ENCODE data around the gene ALG10.
A peak's percentile ranks its signal among the peaks of the same experiment; 100 is the strongest.
"Not testable (repeated sequence)": the region's sequence is repeated elsewhere in the genome, so short reads cannot be mapped to it uniquely, and the experiment has no call there.

Gene ALG10, protein sequence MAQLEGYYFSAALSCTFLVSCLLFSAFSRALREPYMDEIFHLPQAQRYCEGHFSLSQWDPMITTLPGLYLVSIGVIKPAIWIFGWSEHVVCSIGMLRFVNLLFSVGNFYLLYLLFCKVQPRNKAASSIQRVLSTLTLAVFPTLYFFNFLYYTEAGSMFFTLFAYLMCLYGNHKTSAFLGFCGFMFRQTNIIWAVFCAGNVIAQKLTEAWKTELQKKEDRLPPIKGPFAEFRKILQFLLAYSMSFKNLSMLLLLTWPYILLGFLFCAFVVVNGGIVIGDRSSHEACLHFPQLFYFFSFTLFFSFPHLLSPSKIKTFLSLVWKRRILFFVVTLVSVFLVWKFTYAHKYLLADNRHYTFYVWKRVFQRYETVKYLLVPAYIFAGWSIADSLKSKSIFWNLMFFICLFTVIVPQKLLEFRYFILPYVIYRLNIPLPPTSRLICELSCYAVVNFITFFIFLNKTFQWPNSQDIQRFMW

DNA sequence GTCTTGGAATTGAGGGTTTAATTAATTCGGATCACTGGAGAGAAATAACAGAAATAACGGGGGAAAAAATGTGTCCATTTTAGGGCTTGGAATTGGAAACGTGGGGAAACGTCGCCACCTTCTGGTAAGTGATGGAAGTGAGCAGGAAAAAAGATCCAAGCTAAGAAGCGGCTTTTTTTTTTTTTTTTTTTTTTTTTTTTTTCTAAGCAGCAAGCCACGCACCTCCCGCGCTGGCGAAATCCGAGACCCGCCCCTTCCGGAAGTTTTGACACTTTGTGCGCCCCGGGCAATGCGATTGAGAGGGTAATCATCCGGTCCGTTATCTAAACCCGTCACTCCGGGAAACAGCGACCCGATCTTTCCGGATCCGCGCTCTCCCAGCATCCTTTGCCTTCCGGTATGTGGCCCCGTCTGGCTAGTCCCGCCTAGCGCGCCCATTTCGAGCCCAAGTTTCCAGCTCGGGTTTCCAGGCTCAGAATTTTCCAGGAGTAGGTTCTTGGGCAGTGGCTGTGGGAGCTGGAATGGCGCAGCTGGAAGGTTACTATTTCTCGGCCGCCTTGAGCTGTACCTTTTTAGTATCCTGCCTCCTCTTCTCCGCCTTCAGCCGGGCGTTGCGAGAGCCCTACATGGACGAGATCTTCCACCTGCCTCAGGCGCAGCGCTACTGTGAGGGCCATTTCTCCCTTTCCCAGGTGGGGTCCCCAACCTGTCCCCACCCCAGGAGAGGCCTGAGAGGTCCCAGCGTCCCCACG, at the start of gene ALG10:
Gene ALG10, plus strand, starts transcription at position 418 of the 752 bp plus-strand sequence. Its CDS starts 104 bp downstream, at position 522.
- peak; percentile 98 for DNase-seq (ENCODE audit: low spot score)

- DNase-seq (ENCODE audit: low spot score) = not testable (repeated sequence)
These were observed 49.4 kb upstream of the ALG10 start for GRCh38 chr12:33972884-33973283.

DNA sequence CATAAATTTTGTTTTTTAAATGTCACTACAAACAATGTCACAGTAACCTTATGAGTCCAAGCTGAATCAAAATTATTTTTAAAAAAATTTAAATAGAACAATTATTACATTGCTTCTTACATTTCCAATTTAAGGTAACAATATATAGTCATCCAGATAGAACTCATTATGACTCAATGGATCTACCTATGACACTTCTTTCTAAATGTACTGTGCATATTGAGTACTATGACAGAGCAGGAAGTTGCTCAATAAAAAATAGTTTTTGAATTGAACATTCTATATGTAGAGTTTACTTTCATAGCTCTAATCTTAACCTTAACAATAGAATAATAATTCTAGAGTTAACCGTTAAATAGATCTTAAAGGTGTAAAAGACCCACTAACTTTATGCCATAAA, 44.4 kb upstream of the ALG10 start:
- no peak for DNase-seq (ENCODE audit: low spot score)

DNA sequence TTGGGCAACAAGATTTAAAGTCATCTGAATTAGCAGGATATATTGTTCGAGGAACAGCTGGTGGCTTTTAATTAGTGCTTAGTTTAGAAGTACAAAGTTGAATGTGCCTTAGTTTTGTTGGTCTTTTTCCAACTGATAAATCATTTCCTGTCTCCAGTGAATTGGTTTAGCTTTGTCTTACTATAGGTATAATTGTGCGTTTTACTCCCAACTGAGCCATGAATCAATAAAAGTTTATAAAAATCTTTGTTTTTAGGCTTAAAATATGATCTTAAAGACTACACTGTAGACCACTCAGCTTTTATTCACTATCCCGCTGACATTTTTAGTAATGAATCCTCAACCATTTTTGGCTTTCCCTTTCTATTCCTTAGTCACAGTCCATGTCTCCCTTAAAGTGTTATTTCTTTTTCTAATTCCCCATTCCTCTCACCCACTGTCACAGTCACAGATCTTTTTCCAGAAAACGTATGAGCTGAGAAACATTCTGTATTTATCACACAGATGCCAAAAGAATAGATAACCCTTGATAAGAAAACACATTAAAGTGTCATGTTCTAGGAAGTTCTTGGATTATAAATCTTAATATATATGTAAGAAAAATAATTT, 34.0 kb upstream of the ALG10 start:
- no peak for DNase-seq (ENCODE audit: low spot score)

DNA sequence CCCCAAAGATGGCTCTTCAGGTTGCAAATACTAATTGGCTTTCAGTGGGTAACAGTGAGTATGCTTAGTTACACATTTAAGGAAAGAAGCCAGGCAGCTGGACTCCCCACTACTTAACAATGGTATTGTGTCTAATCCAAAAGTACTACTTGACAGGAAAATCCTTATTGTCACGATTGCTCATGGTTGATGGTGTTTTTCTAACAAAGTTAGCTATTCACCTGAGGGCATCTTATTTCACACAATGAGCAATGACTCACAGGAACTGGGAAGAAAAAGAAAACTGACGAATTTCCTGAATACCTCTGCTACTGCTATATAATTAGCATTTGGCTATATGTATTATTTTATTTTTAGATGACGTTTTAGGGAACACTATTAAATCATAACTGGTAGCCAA, 33.4 kb upstream of the ALG10 start:
- DNase-seq (ENCODE audit: low spot score) = no peak

- DNase-seq (ENCODE audit: low spot score) = no peak
These were observed 27.2 kb upstream of the ALG10 start for GRCh38 chr12:33994857-33995808.

- DNase-seq (ENCODE audit: low spot score) = not testable (repeated sequence)
These were observed 13.5 kb upstream of the ALG10 start for GRCh38 chr12:34008835-34009234.

DNA sequence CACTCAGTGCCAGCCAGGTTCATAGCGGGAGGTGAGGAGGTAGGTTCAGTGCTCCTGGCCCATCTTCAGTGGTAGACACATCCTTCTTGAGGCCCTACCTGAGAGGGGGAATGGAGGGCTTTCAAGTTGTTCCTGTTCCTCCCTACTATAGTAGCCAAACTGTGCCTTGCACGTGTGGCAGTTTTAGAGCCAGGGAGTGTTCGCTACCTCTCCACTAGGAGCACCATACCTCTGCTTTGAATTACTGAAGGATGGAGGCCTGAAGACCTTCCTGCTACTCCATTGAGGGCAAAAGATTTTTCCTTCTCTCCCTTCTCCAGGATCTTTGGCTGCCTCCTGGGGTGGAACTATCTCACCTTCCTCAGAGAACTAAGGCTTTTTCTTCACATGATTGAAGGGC, 5.9 kb upstream of the ALG10 start:
- no peak for DNase-seq (ENCODE audit: low spot score)

- DNase-seq (ENCODE audit: low spot score) = no peak
These were observed 1.2 kb upstream of the ALG10 start for GRCh38 chr12:34021071-34021470.

GRCh38 chr12:34027661-34028060, 5.4 kb downstream of the ALG10 start:
- DNase-seq (ENCODE audit: low spot score) = not testable (repeated sequence)

DNA sequence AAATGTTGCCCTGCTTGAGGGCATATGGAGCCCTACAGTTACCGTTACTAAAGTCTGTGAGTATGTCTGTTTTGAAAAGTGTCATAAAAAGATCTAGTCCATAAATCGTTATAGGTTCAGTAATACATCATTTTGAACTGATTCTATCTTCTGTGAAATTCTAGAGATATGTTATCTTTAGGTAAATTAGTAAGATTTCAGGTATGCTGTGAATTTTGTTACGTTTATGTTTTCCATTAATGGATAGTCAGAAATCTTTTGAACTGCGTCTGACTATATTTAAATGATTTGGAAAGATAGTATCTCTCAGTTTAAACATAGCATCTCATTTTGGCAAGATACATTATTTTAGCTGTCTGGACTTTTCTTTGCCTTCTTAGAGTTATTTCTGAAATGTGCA, 8.3 kb downstream of the ALG10 start:
- DNase-seq (ENCODE audit: low spot score) = no peak

GRCh38 chr12:34033628-34034296, 11.5 kb downstream of the ALG10 start:
- DNase-seq (ENCODE audit: low spot score) = peak; percentile 28

DNA sequence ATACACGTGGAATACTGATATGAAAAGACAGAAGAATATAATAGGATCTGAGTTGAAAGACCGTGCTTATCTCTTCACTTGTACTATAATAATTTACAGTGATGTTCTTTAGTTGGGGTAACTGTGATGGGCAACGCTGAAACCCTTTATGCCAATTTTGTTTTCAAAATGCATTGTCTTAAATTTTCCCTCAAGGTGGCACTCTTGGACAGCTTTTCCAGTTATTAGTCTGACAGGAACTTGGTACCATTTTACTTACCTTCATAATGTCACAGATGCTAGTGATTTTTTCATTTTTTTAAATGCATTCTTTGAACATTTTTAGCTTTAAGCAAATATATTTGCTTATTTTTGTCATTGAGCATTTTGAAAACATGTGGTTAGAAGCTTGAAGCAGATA, 16.1 kb downstream of the ALG10 start:
- DNase-seq (ENCODE audit: low spot score) = peak; percentile 32

DNA sequence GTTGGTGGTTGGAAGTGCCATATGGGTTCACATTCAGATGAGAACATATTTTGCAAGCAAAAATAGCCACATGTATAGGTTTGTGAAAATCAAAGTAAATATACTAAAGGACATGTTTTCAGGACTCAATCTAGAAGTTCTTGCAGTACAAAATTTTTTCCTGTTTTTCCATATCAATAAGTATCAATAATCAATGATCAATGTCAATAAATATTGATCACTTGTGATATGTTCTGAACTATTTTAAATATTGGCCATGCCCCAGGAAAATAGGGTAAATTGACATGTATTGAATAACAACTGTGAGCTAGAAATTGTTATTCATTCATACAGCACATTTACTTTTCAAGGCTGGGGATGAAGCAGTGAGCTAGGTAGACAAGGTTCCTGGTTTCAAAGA, 24.3 kb downstream of the ALG10 start:
- no peak for DNase-seq (ENCODE audit: low spot score)

GRCh38 chr12:34047855-34048254, 25.6 kb downstream of the ALG10 start:
- not testable (repeated sequence) for DNase-seq (ENCODE audit: low spot score)

GRCh38 chr12:34048714-34049113, 26.4 kb downstream of the ALG10 start:
- DNase-seq (ENCODE audit: low spot score) = no peak

DNA sequence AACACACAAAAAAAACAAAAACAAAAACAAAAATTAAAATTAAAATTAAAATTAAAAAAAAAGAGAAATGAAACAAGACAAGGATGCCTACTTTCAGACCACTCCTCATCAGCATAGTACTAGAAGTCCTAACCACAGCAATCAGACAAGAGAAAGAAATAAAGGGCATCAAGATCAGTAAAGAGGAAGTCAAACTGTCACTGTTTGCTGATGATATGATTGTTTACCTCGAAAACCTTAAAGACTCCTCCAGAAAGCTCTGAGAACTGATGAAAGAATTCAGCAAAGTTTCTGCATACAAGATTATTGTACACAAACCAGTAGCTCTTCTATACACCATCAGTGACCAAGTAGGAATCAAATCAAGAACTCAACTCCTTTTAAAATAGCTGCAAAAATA, 29.2 kb downstream of the ALG10 start:
- DNase-seq (ENCODE audit: low spot score) = no peak

- no peak for DNase-seq (ENCODE audit: low spot score)
These were observed 32.6 kb downstream of the ALG10 start for GRCh38 chr12:34054938-34055337.

Measured in SW480 (cell line).